HEK293 (cell line): Measurements from ENCODE around the gene NEUROD4.

Experiments
- CTCF ChIA-PET: fragments of 350-600 bp; formaldehyde crosslinking; extraction: SDS; loops from one replicate; lab custom pipeline; 2021; ENCODE audit warnings: antibody characterized with exemption; lab: Yijun Ruan, JAX
- POLR2A ChIA-PET: fragments of 300-600 bp; formaldehyde crosslinking; extraction: SDS; loops from one replicate; lab custom pipeline; 2020; ENCODE audit warnings: antibody characterized with exemption, inconsistent platforms; lab: Yijun Ruan, JAX
- H3K27ac ChIP-seq: fragments of 200-500 bp; sonication (Bioruptor generic); 2 replicates; pipeline ENCODE4 v1.5.1; 2014; ENCODE audit warnings: low read depth, low read length, control low read depth, inconsistent platforms; ENCODE audit errors: extremely low read depth
- H3K36me3 ChIP-seq, 2 experiments: fragments of 200-500 bp in 1 of 2; sonication (Bioruptor generic) in 1 of 2; 1 replicate in 1 of 2; 2 replicates in 1 of 2; pipeline ENCODE4 v1.5.1; 2014 to 2017; ENCODE audit warnings: inconsistent platforms in 2 of 2, low read length in 2 of 2; ENCODE audit not compliant: control insufficient read depth in 2 of 2, insufficient read depth in 1 of 2
- H3K4me1 ChIP-seq: fragments of 200-500 bp; sonication (Bioruptor generic); 2 replicates; pipeline ENCODE4 v1.5.1; 2014; ENCODE audit warnings: mild to moderate bottlenecking, low read length, inconsistent platforms; ENCODE audit not compliant: control insufficient read depth, insufficient read depth
- H3K4me3 ChIP-seq: 2 replicates; pipeline ENCODE4 v1.5.1; 2011; ENCODE audit warnings: low read depth, mild to moderate bottlenecking, control low read depth, low read length, moderate library complexity
- H3K9me3 ChIP-seq: fragments of 200-500 bp; sonication (Bioruptor generic); 2 replicates; pipeline ENCODE4 v1.5.1; 2014; ENCODE audit warnings: low read depth, low read length, inconsistent platforms; ENCODE audit not compliant: control insufficient read depth, insufficient read depth
- BCL6B ChIP-seq: fragments of 450-650 bp; formaldehyde crosslinking; IDR thresholded peaks from 2 replicates; pipeline ENCODE4 v1.5.1; 2017; ENCODE audit warnings: missing biosample characterization, missing genetic modification characterization
- GLIS1 ChIP-seq: fragments of 450-650 bp; formaldehyde crosslinking; IDR thresholded peaks from 2 replicates; pipeline ENCODE4 v1.5.1; 2016; ENCODE audit warnings: missing biosample characterization, missing genetic modification characterization
- HOXD13 ChIP-seq: sonication (generic); formaldehyde crosslinking; IDR thresholded peaks from 2 replicates; pipeline ENCODE4 v1.8.0; 2022; ENCODE audit warnings: missing genetic modification reagents, borderline replicate concordance
- INSM2 ChIP-seq: fragments of 450-650 bp; formaldehyde crosslinking; IDR thresholded peaks from 2 replicates; pipeline ENCODE4 v1.5.1; 2016; ENCODE audit warnings: missing biosample characterization, missing genetic modification characterization
- PRDM6 ChIP-seq: fragments of 450-650 bp; formaldehyde crosslinking; IDR thresholded peaks from 2 replicates; pipeline ENCODE4 v1.5.1; 2017; ENCODE audit warnings: missing biosample characterization, missing genetic modification characterization
- SCRT1 ChIP-seq: fragments of 450-650 bp; formaldehyde crosslinking; IDR thresholded peaks from 2 replicates; pipeline ENCODE4 v1.5.1; 2016; ENCODE audit warnings: missing biosample characterization, missing genetic modification characterization, borderline replicate concordance
- TRIM28 ChIP-seq: IDR thresholded peaks from 2 replicates; pipeline ENCODE4 v1.6.1; 2011; ENCODE audit warnings: low read length, control low read depth, borderline replicate concordance
- YY1 ChIP-seq: fragments of 450-650 bp; formaldehyde crosslinking; IDR thresholded peaks from 2 replicates; pipeline ENCODE4 v1.5.1; 2018; ENCODE audit warnings: missing biosample characterization, missing genetic modification characterization
- YY2 ChIP-seq: fragments of 450-650 bp; formaldehyde crosslinking; IDR thresholded peaks from 2 replicates; pipeline ENCODE4 v1.5.1; 2016; ENCODE audit warnings: missing biosample characterization, missing genetic modification characterization
- ZBTB1 ChIP-seq: fragments of 450-650 bp; formaldehyde crosslinking; IDR thresholded peaks from 2 replicates; pipeline ENCODE4 v1.5.1; 2016; ENCODE audit warnings: missing biosample characterization, missing genetic modification characterization
- ZBTB6 ChIP-seq: fragments of 450-650 bp; formaldehyde crosslinking; IDR thresholded peaks from 2 replicates; pipeline ENCODE4 v1.5.1; 2017; ENCODE audit warnings: missing biosample characterization, missing genetic modification characterization
- ZNF114 ChIP-seq: fragments of 450-650 bp; formaldehyde crosslinking; IDR thresholded peaks from 2 replicates; pipeline ENCODE4 v1.5.0; 2017; ENCODE audit warnings: missing biosample characterization, missing genetic modification characterization
- ZNF138 ChIP-seq: fragments of 450-650 bp; formaldehyde crosslinking; IDR thresholded peaks from 2 replicates; pipeline ENCODE4 v1.5.1; 2016; ENCODE audit warnings: missing biosample characterization, missing genetic modification characterization, borderline replicate concordance
- ZNF146 ChIP-seq: fragments of 450-650 bp; formaldehyde crosslinking; IDR thresholded peaks from 2 replicates; pipeline ENCODE4 v1.5.1; 2016; ENCODE audit warnings: missing biosample characterization, missing genetic modification characterization
- ZNF184 ChIP-seq: fragments of 450-650 bp; IDR thresholded peaks from 2 replicates; pipeline ENCODE4 v1.5.1; 2018; ENCODE audit warnings: missing biosample characterization, mild to moderate bottlenecking, missing genetic modification characterization
- ZNF221 ChIP-seq: fragments of 450-650 bp; formaldehyde crosslinking; IDR thresholded peaks from 2 replicates; pipeline ENCODE4 v1.5.1; 2017; ENCODE audit warnings: missing biosample characterization, missing genetic modification characterization, borderline replicate concordance
- ZNF302 ChIP-seq: fragments of 450-650 bp; formaldehyde crosslinking; IDR thresholded peaks from 2 replicates; pipeline ENCODE4 v1.5.1; 2016; ENCODE audit warnings: missing biosample characterization, missing genetic modification characterization, low read depth
- ZNF350 ChIP-seq: fragments of 450-650 bp; formaldehyde crosslinking; IDR thresholded peaks from 2 replicates; pipeline ENCODE4 v1.5.0; 2017; ENCODE audit warnings: missing biosample characterization, mild to moderate bottlenecking, missing genetic modification characterization
- ZNF366 ChIP-seq: fragments of 450-650 bp; formaldehyde crosslinking; conservative IDR thresholded peaks from 2 replicates; pipeline ENCODE4 v1.5.1; 2016; ENCODE audit warnings: missing biosample characterization, missing genetic modification characterization
- ZNF623 ChIP-seq: fragments of 450-650 bp; formaldehyde crosslinking; IDR thresholded peaks from 2 replicates; pipeline ENCODE4 v1.5.1; 2016; ENCODE audit warnings: missing biosample characterization, missing genetic modification characterization
- ZNF629 ChIP-seq: fragments of 450-650 bp; formaldehyde crosslinking; IDR thresholded peaks from 2 replicates; pipeline ENCODE4 v1.5.1; 2017; ENCODE audit warnings: missing biosample characterization, missing genetic modification characterization
- ZNF654 ChIP-seq: fragments of 450-650 bp; formaldehyde crosslinking; IDR thresholded peaks from 2 replicates; pipeline ENCODE4 v1.5.1; 2016; ENCODE audit warnings: low read depth, missing biosample characterization, missing genetic modification characterization
- ZNF830 ChIP-seq: fragments of 450-650 bp; IDR thresholded peaks from 2 replicates; pipeline ENCODE4 v1.5.0; 2018; ENCODE audit warnings: missing biosample characterization, missing genetic modification characterization, low read depth, mild to moderate bottlenecking, moderate library complexity
- ZSCAN18 ChIP-seq: fragments of 450-650 bp; formaldehyde crosslinking; IDR thresholded peaks from 2 replicates; pipeline ENCODE4 v1.5.1; 2016; ENCODE audit warnings: missing biosample characterization, missing genetic modification characterization

NEUROD4 gene

GRCh38 chr12:55041345-55042055 is 21.7 kb downstream of the NEUROD4 start (continued):
- TF ChIP-seq ZNF654 (tag by site-specific recombination) (no peak), ZNF830 (tag by site-specific recombination) (no peak), ZNF623 (tag by site-specific recombination) (no peak), ZNF138 (no peak), HOXD13 (CRISPR knock-in tag) (no peak), PRDM6 (tag by site-specific recombination) (no peak), YY2 (no peak), ZNF629 (no peak)

- no peaks in the 10 kb centered on the region for H3K9me3 ChIP-seq
- H3K4me3 ChIP-seq = no peak overlapping the region
- TF ChIP-seq SCRT1 (tag by site-specific recombination) (no peak), ZNF366 (tag by site-specific recombination) (no peak), GLIS1 (tag by site-specific recombination) (no peak), ZNF221 (no peak), ZBTB6 (tag by site-specific recombination) (no peak), BCL6B (tag by site-specific recombination) (no peak), ZBTB1 (tag by site-specific recombination) (no peak), INSM2 (no peak), TRIM28 (no peak), ZNF302 (tag by site-specific recombination) (no peak), ZNF146 (tag by site-specific recombination) (no peak), ZNF184 (tag by site-specific recombination) (no peak), YY1 (tag by site-specific recombination) (no peak), ZNF114 (tag by site-specific recombination) (no peak), ZSCAN18 (tag by site-specific recombination) (no peak), ZNF350 (tag by site-specific recombination) (no peak)
- POLR2A ChIA-PET = no interaction called here
- CTCF ChIA-PET = interaction anchor here (1.1 to 2.6 kb wide), 3 partner anchors 25 to 50 kb away, joined by 4 to 11 read pairs (median 5); no protein-coding TSS in a partner anchor
- no peak overlapping the region for H3K27ac ChIP-seq
- H3K36me3 ChIP-seq = no peaks in the 10 kb centered on the region
- H3K4me1 ChIP-seq = no peaks in the 10 kb centered on the region
These were observed 23.8 kb downstream of the NEUROD4 start for GRCh38 chr12:55043542-55043941.
